NCI-H2107 treated with DMSO at 0.1 percent for 48 hours (cell line): ENCODE measurements around the gene CLCN7.
A peak's percentile ranks its signal among the peaks of the same experiment; 100 is the strongest.

Source experiments
- DNase-seq: peaks from one replicate; lab custom pipeline; 2025; ENCODE audit not compliant: unreplicated experiment; lab: John Stamatoyannopoulos, UW

The CLCN7 gene

DNA sequence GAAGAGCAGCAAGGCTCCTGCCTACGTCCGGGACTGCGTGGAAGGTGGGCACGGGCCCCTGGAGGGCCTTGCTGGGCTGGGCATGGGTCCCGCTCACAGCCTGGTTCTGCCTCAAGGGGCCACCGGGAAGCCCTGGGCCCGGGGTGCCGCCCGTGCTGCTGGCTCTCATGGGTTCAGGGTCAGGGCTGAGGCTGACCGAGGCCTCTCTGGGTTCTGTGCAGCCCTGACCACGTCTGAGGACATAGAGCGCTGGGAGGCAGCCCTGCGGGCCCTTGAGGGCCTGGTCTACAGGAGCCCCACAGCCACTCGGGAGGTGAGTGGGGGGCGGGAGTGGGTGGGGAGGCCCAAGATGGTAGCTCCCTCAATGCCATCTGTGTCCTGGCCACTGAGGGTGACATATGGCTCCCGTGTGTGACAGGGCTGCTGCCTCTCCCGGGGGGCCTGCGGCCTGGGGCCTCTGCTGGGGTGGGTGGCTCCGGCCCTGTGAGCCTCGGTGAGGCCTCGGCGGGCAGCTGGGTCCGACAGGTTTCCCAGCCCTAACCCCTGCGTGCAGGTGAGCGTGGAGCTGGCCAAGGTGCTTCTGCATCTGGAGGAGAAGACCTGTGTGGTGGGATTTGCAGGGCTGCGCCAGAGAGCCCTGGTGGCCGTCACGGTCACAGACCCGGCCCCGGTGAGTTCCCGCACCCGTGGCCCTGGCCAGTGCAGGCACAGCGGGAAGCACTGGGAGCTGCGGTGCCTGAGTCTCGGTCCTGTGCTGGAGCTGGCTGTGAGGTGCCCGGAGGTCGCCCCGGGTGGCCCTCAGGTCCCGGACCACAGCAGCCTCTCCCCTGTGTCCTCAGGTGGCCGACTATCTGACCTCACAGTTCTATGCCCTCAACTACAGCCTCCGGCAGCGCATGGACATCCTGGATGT, 27.5 kb upstream of the CLCN7 start:
- DNase-seq: no peak

DNA sequence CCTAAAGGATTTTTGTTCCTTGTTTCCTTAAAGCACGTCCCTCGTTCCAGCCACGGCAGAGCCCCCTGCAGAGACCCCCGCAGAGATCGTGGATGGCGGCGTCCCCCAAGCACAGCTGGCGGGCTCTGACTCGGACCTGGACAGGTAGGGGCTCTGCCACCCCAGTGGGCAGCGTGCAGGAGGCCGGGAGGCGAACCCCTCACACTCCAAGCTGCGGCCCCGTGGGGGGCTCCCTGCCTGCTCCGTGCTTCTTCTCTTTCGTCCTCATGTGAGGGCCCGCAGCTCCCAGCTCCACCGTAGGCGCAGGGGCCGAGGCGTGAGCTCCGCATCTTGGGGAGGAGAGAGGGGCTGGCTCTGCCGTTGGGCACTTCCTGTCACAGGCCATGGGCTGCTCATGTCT, 26.8 kb upstream of the CLCN7 start:
- no peak for DNase-seq

GRCh38 chr16:1500465-1501150, 25.8 kb upstream of the CLCN7 start:
- no peak for DNase-seq

DNA sequence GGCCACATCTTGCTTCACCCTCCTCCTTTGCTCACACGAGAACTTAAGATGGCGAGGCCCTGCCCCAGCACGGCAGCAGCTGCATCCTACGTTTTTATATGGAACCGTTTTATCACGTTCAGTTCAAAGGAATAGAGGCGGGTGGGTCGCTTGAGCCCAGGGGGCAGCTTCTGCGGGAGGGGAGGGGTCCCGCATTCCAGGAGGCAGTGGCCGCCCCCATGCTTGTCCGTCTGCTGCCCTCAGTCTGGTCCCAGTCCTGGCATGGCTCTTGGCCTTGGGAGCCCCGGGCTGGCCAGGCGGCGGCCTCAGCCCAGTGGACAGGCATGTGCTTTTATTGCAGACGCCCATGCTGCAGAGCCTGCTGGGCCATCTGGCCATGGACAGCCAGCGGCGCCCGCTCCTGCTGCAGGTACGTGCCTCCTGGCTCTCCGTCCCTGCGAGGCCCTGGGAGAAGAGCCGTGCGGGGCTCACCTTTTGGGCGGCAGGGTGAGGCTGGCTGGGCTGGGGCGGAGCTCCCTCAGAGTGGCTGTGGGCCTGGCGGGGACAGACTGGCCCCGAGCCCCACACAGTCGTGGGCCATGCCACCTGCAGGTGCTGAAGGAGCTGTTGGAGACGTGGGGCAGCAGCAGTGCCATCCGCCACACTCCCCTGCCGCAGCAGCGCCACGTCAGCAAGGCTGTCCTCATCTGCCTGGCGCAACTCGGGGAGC, 25.1 kb upstream of the CLCN7 start:
- DNase-seq: no peak

- no peak for DNase-seq
Observed at GRCh38 chr16:1498899-1499676, 24.3 kb upstream of the CLCN7 start.

- no peak for DNase-seq
Observed at GRCh38 chr16:1497014-1497598, 22.3 kb upstream of the CLCN7 start.

DNA sequence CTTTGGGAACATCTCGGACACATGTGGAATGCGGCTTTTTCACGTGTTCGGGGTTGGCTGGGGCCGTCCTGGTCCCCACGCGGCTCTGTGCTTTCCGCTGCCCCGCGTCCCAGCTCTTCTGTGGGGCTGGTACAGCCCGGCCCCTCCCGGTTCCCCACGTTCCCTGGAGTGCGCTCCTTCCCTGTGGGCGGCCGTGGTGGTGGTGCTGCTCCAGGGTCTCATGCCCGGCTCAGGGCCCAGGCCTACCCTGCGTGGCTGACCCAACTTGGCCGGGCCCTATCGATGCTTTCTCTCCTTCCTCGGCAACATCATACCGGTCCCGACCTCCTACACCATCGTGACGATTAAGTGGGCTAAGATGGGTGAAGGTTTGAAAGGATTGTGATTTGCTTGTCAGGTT, 21.6 kb upstream of the CLCN7 start:
- no peak for DNase-seq

GRCh38 chr16:1495889-1496262, 21.0 kb upstream of the CLCN7 start:
- no peak for DNase-seq

GRCh38 chr16:1495211-1495888, 20.5 kb upstream of the CLCN7 start:
- no peak for DNase-seq

GRCh38 chr16:1494711-1495110, 19.9 kb upstream of the CLCN7 start:
- no peak for DNase-seq

- no peak for DNase-seq
Observed at GRCh38 chr16:1494129-1494640, 19.4 kb upstream of the CLCN7 start.

- no peak for DNase-seq
Observed at GRCh38 chr16:1493746-1494094, 18.9 kb upstream of the CLCN7 start.

GRCh38 chr16:1492923-1493745, 18.3 kb upstream of the CLCN7 start, which contains the start of gene TELO2:
TSS of gene TELO2 (plus strand) at chr16:1493360. CDS start at chr16:1494282, 922 bp downstream.
- peak; percentile 40 for DNase-seq

GRCh38 chr16:1492082-1492922, 17.5 kb upstream of the CLCN7 start:
- no peak for DNase-seq

DNA sequence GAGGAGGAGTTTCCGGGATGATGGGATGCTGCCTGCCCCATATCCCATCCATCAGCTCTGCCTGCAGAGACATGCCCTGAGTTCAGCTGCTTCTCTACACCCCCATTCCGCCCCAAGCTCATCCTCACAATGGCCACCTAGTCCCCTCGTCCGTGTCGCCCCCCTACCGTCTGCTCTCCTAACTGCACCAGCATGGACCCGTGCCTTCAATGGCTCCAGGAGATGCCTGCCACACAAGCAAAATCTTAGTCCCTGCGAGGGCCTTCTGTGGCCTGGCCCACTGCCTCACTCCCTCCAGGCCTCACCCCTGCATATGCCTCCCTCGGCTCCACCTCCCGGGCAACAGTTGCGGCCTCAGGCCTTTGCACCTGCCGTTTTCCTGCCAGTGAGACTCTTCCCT, 16.5 kb upstream of the CLCN7 start:
- no peak for DNase-seq

- DNase-seq: no peak
Observed at GRCh38 chr16:1489077-1489476, 14.2 kb upstream of the CLCN7 start.

DNA sequence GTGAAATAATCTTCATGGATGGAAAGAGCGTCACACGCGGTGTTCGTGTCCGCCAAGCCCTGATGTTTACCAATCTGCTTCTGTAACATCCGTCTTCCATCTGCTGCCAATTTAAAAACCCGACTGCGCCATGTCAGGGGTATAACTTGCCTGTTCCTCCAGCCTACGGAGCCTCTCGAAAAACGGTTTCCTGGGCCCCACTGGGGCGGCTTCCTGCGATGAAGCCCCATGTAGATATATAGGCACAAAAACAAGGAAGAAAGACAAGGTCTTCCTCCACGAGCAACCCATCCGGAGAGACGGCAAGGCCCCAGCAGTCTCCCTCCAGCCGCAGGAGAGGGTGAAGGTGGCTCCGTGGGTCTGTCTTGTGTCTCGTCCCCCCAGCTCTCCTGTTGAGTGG, 13.8 kb upstream of the CLCN7 start, which contains the start of gene PTX4:
Gene PTX4, minus strand, starts transcription at position 326 of the 400 bp plus-strand sequence. Its CDS starts 35 bp downstream, at position 291.
- DNase-seq: no peak

- no peak for DNase-seq
Observed at GRCh38 chr16:1488054-1488601, 13.3 kb upstream of the CLCN7 start.
